Erythroblast (primary cell): ENCODE measurements around the gene MCTP1.

Experiments used
- GATA1 ChIP-seq: IDR thresholded peaks from 2 replicates; pipeline ENCODE4 v1.6.1; 2011; ENCODE audit warnings: low read depth, mild to moderate bottlenecking, control low read depth, low read length, moderate library complexity
- POLR2A ChIP-seq: IDR thresholded peaks from 2 replicates; pipeline ENCODE4 v1.6.1; 2011; ENCODE audit warnings: mild to moderate bottlenecking, low read length

DNA sequence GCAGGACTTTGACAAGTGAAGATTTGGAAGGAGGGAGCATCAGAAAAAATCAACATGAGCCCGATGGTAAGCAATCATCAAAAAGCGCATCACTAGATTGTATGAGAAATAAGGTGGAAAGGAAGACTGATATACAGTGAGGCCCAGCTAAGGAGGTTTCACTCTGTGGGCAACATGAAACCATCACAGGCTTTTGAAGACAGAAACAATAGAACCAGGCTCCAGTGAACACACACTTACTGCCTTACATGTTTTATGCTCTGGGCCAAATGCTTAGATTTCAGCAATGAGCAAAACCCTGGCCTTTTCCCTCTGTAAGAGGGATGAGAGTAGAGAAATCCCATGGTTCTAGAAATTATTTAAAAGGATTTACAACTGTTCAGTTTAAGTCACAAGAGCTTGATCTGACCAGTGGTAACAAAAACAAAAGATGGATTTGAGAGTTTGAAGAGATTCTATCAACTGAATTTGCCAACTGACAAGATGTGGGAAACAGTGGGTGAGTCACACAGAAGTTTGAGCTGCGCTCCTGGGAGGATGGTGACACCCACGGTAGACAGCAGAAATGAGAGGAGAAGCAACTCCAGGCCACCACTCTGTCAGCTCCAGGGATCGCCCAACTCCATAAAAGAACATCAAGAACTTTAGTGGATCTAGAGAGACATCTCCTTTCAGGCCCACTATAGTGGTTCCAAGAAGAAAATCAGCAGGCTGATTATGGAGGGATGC is 261.8 kb downstream of the MCTP1 start:
- TF ChIP-seq POLR2A: no peak
- no peak for TF ChIP-seq GATA1
